ENCODE results near the gene LKAAEAR1.
"Not testable (repeated sequence)": the region's sequence is repeated elsewhere in the genome, so short reads cannot be mapped to it uniquely, and the experiment has no call there.

Gene LKAAEAR1

GRCh38 chr20:64099086-64099786 lies 15.0 kb upstream of the LKAAEAR1 start:
- DNase-seq (ENCODE audit: insufficient read length, low spot score), result no peak
- TF ChIP-seq POLR2A (IDR thresholded peaks at IDR 0.05; ENCODE audit: low read depth, low read length), result no peak
- FAIRE-seq, result no peak

GRCh38 chr20:64098471-64099013 lies 14.3 kb upstream of the LKAAEAR1 start:
- no peak for TF ChIP-seq POLR2A (IDR thresholded peaks at IDR 0.05; ENCODE audit: low read depth, low read length)
- DNase-seq (ENCODE audit: insufficient read length, low spot score) (no peak), FAIRE-seq (no peak)

GRCh38 chr20:64096535-64096934 lies 12.3 kb upstream of the LKAAEAR1 start:
- DNase-seq (ENCODE audit: insufficient read length, low spot score) (no peak), FAIRE-seq (no peak)
- no peak for TF ChIP-seq POLR2A (IDR thresholded peaks at IDR 0.05; ENCODE audit: low read depth, low read length)

GRCh38 chr20:64095927-64096326 lies 11.7 kb upstream of the LKAAEAR1 start:
- no peak for TF ChIP-seq POLR2A (IDR thresholded peaks at IDR 0.05; ENCODE audit: low read depth, low read length)
- no peak for DNase-seq (ENCODE audit: insufficient read length, low spot score)
- FAIRE-seq, result no peak

GRCh38 chr20:64095455-64095854 lies 11.3 kb upstream of the LKAAEAR1 start:
- TF ChIP-seq POLR2A (IDR thresholded peaks at IDR 0.05; ENCODE audit: low read depth, low read length), result no peak
- no peak for FAIRE-seq
- no peak for DNase-seq (ENCODE audit: insufficient read length, low spot score)

- DNase-seq (ENCODE audit: insufficient read length, low spot score), result no peak
- TF ChIP-seq POLR2A (IDR thresholded peaks at IDR 0.05; ENCODE audit: low read depth, low read length), result no peak
- no peak for FAIRE-seq
Measured at GRCh38 chr20:64093013-64093503, 8.9 kb upstream of the LKAAEAR1 start.

- no peak for DNase-seq (ENCODE audit: insufficient read length, low spot score)
- TF ChIP-seq POLR2A (IDR thresholded peaks at IDR 0.05; ENCODE audit: low read depth, low read length), result no peak
- FAIRE-seq, result no peak
Measured at GRCh38 chr20:64092258-64093012, 8.2 kb upstream of the LKAAEAR1 start.

GRCh38 chr20:64091770-64092169 lies 7.6 kb upstream of the LKAAEAR1 start:
- no peak for FAIRE-seq
- no peak for DNase-seq (ENCODE audit: insufficient read length, low spot score)
- no peak for TF ChIP-seq POLR2A (IDR thresholded peaks at IDR 0.05; ENCODE audit: low read depth, low read length)

GRCh38 chr20:64091340-64091739 lies 7.1 kb upstream of the LKAAEAR1 start:
- DNase-seq (ENCODE audit: insufficient read length, low spot score) (no peak), FAIRE-seq (no peak)
- no peak for TF ChIP-seq POLR2A (IDR thresholded peaks at IDR 0.05; ENCODE audit: low read depth, low read length)

- TF ChIP-seq POLR2A (IDR thresholded peaks at IDR 0.05; ENCODE audit: low read depth, low read length), result no peak
- DNase-seq (ENCODE audit: insufficient read length, low spot score), result no peak
- FAIRE-seq, result no peak
Measured at GRCh38 chr20:64090165-64090564, 6.0 kb upstream of the LKAAEAR1 start.

GRCh38 chr20:64088586-64088985 lies 4.4 kb upstream of the LKAAEAR1 start:
- not testable (repeated sequence) for FAIRE-seq; DNase-seq (ENCODE audit: insufficient read length, low spot score)

- DNase-seq (ENCODE audit: insufficient read length, low spot score); FAIRE-seq: not testable (repeated sequence)
Measured at GRCh38 chr20:64087226-64087825, 3.1 kb upstream of the LKAAEAR1 start.

- no peak for DNase-seq (ENCODE audit: insufficient read length, low spot score)
- no peak for TF ChIP-seq POLR2A (IDR thresholded peaks at IDR 0.05; ENCODE audit: low read depth, low read length)
- FAIRE-seq, result no peak
Measured at GRCh38 chr20:64086801-64087200, 2.6 kb upstream of the LKAAEAR1 start.

GRCh38 chr20:64084685-64085152 lies 521 bp upstream of the LKAAEAR1 start:
- FAIRE-seq (no peak), DNase-seq (ENCODE audit: insufficient read length, low spot score) (no peak)
- TF ChIP-seq POLR2A (IDR thresholded peaks at IDR 0.05; ENCODE audit: low read depth, low read length), result no peak
